Suprapubic skin (tissue), 4 donors: ENCODE data around the gene DRG2.

Experiments used
- EP300 ChIP-seq: sonication (generic); formaldehyde crosslinking; IDR thresholded peaks from one replicate; pipeline ENCODE4 v1.6.1; 2017; ENCODE audit warnings: antibody characterized with exemption
- POLR2A ChIP-seq, 2 donors: fragments of 450-650 bp; IDR thresholded peaks; one replicate each; pipeline ENCODE4 v1.6.1; 2017; ENCODE audit warnings: antibody characterized with exemption in 2 of 2, mild to moderate bottlenecking in 2 of 2, moderate library complexity in 2 of 2
- POLR2AphosphoS5 ChIP-seq, 3 donors: sonication (generic); formaldehyde crosslinking; IDR thresholded peaks; one replicate each; pipeline ENCODE4 v1.6.1; 2017; ENCODE audit warnings: antibody characterized with exemption in 3 of 3
- TF ChIP-seq, protein P1 (sequence below), 2 donors: fragments of 200-600 bp in 1 of 2; fragments of 450-650 bp in 1 of 2; sonication (generic) in 1 of 2; IDR thresholded peaks; one replicate each; pipeline ENCODE4 v1.5.1; 2016 to 2019; ENCODE audit warnings: antibody characterized with exemption in 2 of 2, mild to moderate bottlenecking in 1 of 2, moderate library complexity in 1 of 2

DNA sequence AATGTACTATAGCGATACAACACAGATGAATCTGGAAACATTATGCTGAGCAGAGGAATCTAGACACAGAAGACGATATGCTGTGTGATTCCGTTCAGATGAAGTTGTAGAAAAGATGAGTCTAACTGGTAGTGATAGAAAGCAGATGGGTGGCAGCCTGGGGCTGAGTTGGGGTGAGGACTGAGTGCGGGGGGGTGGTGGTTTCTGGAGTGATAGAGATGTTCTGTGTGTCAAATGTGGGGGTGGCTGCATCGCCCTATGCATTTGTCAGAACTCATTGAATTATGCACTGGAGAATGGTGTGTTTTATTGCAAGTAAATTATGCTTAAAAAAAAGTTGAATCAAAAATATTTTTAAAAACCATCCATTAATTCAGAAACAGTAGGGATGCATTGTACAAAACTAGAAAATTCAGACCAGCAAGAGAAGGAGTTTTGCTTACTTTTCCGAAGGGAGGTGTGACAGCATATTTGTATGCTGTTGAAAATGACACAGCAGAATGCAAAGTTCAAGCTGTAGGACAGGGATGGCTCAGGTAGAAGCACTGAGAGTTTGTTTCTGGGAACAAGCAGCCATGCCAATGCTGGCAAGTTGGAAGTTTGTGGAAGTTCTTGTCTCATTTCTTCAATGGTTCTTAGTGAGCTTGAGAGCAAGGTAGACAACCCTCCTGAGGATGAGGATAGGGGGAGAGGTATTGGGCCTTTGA, 13.0 kb upstream of the DRG2 start:
- TF ChIP-seq, protein P1, sequence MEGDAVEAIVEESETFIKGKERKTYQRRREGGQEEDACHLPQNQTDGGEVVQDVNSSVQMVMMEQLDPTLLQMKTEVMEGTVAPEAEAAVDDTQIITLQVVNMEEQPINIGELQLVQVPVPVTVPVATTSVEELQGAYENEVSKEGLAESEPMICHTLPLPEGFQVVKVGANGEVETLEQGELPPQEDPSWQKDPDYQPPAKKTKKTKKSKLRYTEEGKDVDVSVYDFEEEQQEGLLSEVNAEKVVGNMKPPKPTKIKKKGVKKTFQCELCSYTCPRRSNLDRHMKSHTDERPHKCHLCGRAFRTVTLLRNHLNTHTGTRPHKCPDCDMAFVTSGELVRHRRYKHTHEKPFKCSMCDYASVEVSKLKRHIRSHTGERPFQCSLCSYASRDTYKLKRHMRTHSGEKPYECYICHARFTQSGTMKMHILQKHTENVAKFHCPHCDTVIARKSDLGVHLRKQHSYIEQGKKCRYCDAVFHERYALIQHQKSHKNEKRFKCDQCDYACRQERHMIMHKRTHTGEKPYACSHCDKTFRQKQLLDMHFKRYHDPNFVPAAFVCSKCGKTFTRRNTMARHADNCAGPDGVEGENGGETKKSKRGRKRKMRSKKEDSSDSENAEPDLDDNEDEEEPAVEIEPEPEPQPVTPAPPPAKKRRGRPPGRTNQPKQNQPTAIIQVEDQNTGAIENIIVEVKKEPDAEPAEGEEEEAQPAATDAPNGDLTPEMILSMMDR (IDR thresholded peaks at IDR 0.05): no peak
- TF ChIP-seq POLR2A (IDR thresholded peaks at IDR 0.05) (no peak), POLR2AphosphoS5 (IDR thresholded peaks at IDR 0.05) (no peak), EP300 (no peak)
